GM12892 (cell line): Measurements from ENCODE around the gene UST. TPM values are rescaled to one million over a fixed set of nuclear protein-coding genes. Genes with fewer than 3 reads are reported as not detected.

Source experiments
- DNase-seq: peaks from one replicate; pipeline ENCODE4 v3.0.0; 2011; ENCODE audit not compliant: insufficient read length
- FAIRE-seq: peaks from 2 replicates; lab custom pipeline; 2011; peaks lifted over from hg19 to GRCh38; lab: Jason Lieb, UNC
- POLR2A ChIP-seq: IDR thresholded peaks from 2 replicates; pipeline ENCODE4 v1.6.1; 2011; ENCODE audit warnings: low read depth, low read length, control low read depth
- POLR2AphosphoS5 ChIP-seq: IDR thresholded peaks from 2 replicates; pipeline ENCODE4 v1.6.1; 2011; ENCODE audit warnings: low read depth, low read length, control low read depth
- TAF1 ChIP-seq: IDR thresholded peaks from 2 replicates; pipeline ENCODE4 v1.6.1; 2011; ENCODE audit warnings: low read depth, mild to moderate bottlenecking, control low read depth, low read length, borderline replicate concordance
- polyA plus RNA-seq: library from polyadenylated mRNA; unstranded; fragments of >200 nt; gene quantifications from one replicate; pipeline ENCODE4 v1.2.1, GENCODE V29; 2012; ENCODE audit warnings: missing spikeins, inconsistent platforms; ENCODE audit not compliant: missing spikeins

The UST gene, protein sequence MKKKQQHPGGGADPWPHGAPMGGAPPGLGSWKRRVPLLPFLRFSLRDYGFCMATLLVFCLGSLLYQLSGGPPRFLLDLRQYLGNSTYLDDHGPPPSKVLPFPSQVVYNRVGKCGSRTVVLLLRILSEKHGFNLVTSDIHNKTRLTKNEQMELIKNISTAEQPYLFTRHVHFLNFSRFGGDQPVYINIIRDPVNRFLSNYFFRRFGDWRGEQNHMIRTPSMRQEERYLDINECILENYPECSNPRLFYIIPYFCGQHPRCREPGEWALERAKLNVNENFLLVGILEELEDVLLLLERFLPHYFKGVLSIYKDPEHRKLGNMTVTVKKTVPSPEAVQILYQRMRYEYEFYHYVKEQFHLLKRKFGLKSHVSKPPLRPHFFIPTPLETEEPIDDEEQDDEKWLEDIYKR
- 4.7 TPM for polyA plus RNA-seq

DNA sequence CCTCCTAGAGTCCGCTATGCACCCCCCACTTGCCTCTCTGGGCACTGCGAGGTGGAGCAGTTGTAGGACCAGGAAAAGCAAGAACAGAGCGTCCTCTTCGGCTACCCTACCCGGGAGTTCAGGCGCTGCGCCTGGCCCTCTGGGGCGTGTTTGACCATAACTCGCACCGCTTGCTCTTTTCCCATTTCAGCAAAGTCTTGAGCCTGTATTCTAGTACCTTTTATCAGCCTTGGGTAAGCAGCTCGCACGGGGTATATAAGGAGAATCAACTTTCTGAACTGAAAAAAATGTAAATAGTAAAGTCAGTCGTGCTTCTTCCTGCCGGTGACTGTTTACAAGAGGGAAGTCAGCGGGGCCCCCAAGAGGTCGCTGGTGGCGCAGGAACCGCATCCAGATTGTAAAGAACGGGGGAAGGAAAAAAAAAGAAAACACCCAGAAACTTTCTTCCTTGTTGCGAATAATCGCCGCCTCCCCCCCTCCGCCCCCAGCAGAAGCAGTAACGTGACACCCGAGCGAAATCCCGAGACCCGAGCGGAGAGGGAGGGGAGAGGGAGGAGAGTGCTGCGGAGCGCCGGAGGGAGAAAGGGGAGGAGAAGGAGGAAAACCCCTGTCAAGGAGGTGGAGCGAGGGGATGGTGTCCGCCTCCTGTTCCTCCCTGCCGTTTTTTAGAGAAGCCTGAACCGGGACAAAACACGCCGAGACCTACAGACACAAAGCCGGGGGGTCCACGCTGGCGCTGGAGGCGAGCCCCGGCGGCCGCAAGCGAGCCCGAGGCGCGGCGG is at the start of gene UST:
Gene UST (plus strand): TSS at position 668 of the 782 bp plus-strand sequence. CDS start 401 bp downstream, outside the sequence.
- FAIRE-seq (no peak), DNase-seq (peak; percentile 41)
- no peak for TF ChIP-seq POLR2AphosphoS5
- TF ChIP-seq TAF1 = no peak
- no peak; the same call in 1 of the 2 replicates for TF ChIP-seq POLR2A

DNA sequence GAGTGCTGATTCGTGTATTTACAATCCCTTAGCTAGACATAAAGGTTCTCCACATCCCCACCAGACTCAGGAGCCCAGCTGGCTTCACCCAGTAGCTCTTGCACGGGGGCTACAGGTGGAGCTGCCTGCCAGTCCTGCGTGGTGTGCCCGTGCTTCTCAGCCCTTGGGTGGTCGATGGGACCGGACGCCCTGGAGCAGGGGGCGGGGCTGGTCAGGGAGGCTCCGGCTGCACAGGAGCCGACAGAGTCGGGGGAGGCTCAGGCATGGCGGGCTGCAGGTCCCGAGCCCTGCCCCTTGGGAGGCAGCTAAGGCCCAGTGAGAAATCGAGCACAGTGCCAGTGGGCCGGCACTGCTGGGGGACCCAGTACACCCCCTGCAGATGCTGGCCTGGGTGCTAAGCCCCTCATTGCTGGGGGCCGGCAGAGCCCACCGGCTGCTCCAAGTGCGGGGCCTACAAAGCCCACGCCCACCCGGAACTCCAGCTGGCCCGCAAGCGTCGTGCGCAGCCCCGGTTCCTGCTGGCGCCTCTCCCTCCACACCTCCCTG is 48.9 kb upstream of the UST start:
- FAIRE-seq = no peak
- TF ChIP-seq POLR2AphosphoS5 (no peak), POLR2A (no peak), TAF1 (no peak)
- DNase-seq = no peak

DNA sequence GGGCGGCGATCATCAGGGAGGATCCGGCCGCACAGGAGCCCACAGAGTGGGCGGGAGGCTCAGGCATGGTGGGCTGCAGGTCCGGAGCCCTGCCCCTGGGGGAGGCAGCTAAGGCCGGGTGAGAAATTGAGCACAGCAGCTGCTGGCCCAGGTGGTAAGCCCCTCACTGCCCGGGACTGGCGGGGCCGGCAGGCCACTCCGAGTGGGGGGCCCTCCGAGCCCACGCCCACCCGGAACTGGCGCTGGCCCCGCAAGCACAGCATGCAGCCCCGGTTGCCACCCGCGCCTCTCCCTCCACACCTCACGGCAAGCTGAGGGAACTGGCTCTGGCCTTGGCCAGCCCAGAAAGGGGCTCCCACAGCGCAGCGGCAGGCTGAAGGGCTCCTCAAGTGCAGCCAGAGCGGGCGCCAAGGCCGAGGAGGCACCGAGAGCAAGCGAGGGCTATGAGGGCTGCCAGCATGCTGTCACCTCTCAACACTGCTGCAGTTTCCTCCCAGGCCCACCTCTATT is 48.1 kb upstream of the UST start:
- FAIRE-seq = no peak

DNA sequence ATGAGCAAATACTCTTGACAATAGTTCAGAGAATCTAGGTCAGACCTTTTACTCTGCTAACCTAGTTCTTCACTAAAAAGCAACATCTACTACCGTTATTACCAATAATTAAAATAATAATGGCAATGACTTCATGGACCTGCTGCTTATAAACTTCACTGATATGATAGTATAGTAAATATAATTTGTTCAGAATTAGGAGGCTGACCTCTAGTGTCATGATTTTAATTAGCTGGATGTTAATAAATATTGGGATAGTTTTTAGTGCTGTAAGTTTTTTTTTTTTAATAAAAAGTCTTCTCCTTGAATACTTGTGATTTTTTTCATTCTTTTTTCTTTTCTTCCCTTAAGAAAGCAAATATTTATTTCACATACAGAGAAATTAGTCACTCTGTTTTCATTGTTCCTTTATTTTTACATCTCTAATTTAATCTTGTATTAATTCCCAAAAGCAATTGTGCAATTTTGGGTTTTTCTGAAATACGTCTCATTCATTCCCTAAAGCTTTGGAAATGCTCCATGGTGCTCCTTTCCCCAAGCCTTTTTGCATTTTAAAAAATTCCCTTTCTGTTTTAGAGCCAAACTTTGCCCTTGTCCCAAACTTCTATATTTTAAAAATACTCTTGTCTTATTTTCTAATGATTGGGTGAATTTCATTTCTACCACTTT is 46.6 kb upstream of the UST start:
- TF ChIP-seq POLR2A (no peak), TAF1 (no peak), POLR2AphosphoS5 (no peak)
- FAIRE-seq (no peak), DNase-seq (no peak)

More for the DNA sequence above, 48.1 kb upstream of the UST start:
- TF ChIP-seq TAF1 (no peak), POLR2AphosphoS5 (no peak), POLR2A (no peak)
- DNase-seq = no peak

DNA sequence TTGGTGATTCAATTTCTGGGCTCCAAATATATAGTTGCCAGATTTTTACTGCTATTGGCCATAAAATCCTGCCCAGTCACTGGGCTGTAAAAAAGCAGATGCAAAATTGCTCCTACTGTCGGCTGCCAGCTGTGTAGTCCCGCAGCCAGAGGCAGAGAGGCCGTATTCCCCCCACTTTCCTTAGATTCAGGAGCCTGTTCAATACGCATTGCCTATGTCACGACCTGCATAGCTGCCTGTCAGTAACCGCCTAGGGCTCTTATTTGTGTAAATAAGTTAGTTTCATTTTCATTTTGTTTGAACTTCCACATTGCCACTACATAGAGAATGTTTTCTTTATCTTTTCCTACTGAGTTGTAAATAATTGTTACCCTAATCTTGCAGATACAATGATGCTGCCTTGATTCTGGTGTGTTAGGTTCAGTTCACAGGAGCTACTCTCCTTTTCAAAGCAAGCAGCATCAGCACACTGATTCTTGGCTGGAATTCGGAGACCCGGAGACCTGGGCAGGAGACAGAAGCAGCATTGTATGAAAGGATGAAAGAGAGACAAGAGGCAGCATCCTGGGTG is 46.0 kb upstream of the UST start:
- peak; percentile 26 for DNase-seq
- FAIRE-seq = peak; percentile 68
- TF ChIP-seq POLR2A (no peak), TAF1 (no peak)

DNA sequence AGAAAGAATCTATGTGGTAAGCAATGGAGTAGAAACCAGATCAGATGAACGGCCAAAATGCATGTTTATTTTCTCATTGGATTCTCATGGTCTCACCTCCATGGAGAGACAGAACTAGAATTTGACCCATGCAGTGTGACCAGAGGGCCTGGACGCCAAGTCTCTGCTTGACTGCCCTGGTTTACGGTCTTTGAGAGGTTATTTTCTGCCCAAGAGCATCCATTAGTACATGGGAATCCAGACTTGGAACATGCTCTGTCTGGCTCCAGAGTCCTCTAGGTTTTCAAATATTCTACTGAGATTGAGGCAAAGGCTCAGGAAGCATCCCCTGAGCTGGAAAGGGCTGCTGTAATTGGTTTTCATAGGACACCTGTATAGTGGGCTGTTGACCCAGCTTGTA is 45.5 kb upstream of the UST start:
- TF ChIP-seq POLR2AphosphoS5 = no peak
- no peak for TF ChIP-seq POLR2A
- FAIRE-seq = no peak
- DNase-seq = no peak

DNA sequence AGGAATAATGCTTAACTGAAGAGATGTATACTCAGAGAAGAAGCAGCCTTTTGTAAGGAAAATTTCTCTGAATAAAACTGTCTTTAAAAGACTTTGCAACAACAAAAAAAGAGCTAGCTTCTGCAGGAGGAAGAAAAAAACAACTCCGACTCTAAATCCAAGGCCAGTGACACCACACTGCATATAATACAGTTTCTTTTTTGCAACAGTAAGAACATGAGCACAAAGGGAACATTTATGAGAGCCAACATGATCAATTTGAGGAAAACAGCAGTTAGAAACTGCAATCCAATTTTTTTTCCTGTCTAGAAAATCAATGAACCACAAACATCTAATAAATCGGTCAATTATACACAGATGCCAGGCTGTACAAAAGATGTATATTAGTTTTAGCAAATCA is 42.9 kb upstream of the UST start:
- no peak for DNase-seq
- FAIRE-seq = no peak
- no peak for TF ChIP-seq POLR2AphosphoS5
- no peak for TF ChIP-seq POLR2A
- no peak for TF ChIP-seq TAF1

DNA sequence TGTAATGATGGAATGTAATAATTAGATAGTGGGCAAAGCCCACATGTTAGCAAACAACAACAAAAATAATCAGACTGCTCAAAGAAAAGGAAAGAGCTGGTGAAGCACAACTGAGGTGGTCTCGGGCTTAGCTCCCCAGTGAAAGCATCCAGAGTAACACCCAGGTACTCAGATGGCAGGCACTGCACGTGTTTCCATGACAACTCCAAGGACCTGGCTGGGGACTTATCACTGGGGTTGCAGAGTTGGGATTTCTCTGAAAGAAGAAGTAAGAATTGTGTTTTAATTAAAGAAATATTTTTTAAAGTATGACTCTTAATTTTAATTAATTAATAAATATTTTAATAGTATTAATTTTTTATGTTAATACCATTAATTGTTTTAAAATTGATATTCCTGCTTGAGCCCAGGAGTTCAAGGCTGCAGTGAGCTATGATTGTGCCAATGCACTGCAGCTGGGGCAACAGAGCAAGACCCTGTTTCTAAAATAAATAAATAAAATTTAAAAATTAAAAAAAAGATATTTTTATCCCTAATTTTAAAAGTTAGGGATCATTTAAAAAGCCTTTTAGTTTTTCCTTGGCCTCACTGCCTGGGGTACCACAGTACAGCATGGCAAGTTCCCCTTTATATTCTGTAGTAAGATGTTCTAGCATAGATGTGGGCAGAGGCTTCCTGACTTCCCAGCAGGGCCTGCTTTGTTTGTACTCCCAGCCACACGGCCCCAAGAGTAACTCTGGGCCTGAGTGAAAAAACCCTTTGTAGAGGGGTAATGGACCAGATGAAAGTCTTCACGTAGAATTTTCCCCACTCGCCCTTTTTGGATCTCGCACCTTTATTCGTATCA is 42.2 kb upstream of the UST start:
- FAIRE-seq = no peak
- TF ChIP-seq TAF1 (no peak), POLR2A (no peak)
- no peak for DNase-seq

DNA sequence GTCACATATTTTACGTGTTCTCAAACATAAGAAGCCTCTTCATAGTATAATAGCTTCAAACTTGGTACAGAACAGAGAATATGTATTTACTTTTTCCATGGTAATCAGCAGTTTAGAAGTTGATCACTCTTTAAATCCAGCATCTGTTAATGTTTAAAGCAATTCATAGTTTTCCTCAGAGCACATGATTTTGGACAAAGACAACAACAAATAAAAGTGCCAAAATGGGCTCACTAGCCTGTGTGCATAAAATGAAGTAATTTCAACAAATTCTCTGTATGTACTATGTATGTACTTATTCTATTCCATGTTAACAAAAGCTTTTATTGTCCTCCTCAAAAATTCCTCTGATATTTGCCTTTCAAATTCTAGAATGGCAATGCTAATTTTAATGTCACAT is 38.1 kb upstream of the UST start:
- FAIRE-seq (no peak), DNase-seq (no peak)
- no peak for TF ChIP-seq TAF1
- TF ChIP-seq POLR2AphosphoS5 = no peak
- TF ChIP-seq POLR2A = no peak

DNA sequence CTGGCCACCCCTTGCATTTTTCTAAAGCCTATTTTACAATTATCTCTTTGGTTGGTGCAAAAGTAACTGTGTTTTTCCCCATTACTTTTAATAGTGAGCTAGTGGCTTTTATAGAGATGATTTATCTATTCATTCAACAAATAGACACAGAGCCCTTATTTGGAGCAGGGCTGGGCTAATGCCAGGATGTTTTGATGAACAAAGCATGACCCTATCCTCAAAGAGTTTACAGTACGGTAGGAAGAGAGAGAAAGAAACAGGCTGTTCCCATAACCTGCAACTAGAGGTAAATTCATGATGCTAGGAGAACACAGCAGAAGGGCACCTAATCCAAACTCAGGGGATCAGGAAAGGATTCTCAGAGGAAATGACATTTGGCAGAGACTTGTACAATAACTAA is 37.3 kb upstream of the UST start:
- TF ChIP-seq POLR2AphosphoS5 (no peak), POLR2A (no peak), TAF1 (no peak)
- no peak for FAIRE-seq

More for the DNA sequence above, 37.3 kb upstream of the UST start:
- no peak for DNase-seq
